H1 (cell line): Measurements from ENCODE around the gene THAP2. TPM values are rescaled to one million over a fixed set of nuclear protein-coding genes. Genes with fewer than 3 reads are reported as not detected.

Source experiments
- CTCF ChIA-PET: fragments of 300-600 bp; sonication (Branson Sonifier 250); formaldehyde crosslinking; loops from one replicate; lab custom pipeline; 2021; ENCODE audit not compliant: partially characterized antibody; lab: Charles Lee
- POLR2A ChIA-PET: fragments of 300-600 bp; sonication (Branson Sonifier 250); formaldehyde crosslinking; loops from one replicate; lab custom pipeline; 2021; ENCODE audit warnings: inconsistent platforms; ENCODE audit not compliant: partially characterized antibody; lab: Charles Lee
- DNase-seq, 2 experiments: peaks; one replicate each; pipeline versions ENCODE4 v3.0.0 to v3.0.0-alpha.2; 2010 to 2022; ENCODE audit warnings: low spot score in 2 of 2, low read depth in 1 of 2, mixed read lengths in 1 of 2
- FAIRE-seq: peaks from 2 replicates; lab custom pipeline; 2011; peaks lifted over from hg19 to GRCh38; lab: Jason Lieb, UNC
- H2AFZ ChIP-seq: 2 replicates; pipeline ENCODE4 v1.8.1; 2012; ENCODE audit warnings: low read length, inconsistent platforms
- H2AK5ac ChIP-seq: 2 replicates; pipeline ENCODE4 v1.6.1; 2013; ENCODE audit warnings: low read depth, low read length
- H2BK120ac ChIP-seq: replicated peaks from 2 replicates; pipeline ENCODE3; 2013; ENCODE audit warnings: low read depth, low read length, inconsistent platforms
- H2BK12ac ChIP-seq: 2 replicates; pipeline ENCODE4 v1.6.1; 2013; ENCODE audit warnings: low read depth, low read length
- H2BK15ac ChIP-seq: 2 replicates; pipeline ENCODE4 v1.6.1; 2013; ENCODE audit warnings: low read length
- H2BK20ac ChIP-seq: 2 replicates; pipeline ENCODE4 v1.6.1; 2013; ENCODE audit warnings: low read length
- H2BK5ac ChIP-seq: 2 replicates; pipeline ENCODE4 v1.6.1; 2013; ENCODE audit warnings: low read depth, low read length
- H3K14ac ChIP-seq: 2 replicates; pipeline ENCODE4 v1.6.1; 2013; ENCODE audit warnings: inconsistent platforms; ENCODE audit not compliant: insufficient read length
- H3K18ac ChIP-seq: 2 replicates; pipeline ENCODE4 v1.6.1; 2013; ENCODE audit warnings: low read length; ENCODE audit errors: extremely low read depth
- H3K23ac ChIP-seq: 2 replicates; pipeline ENCODE4 v1.6.1; 2013; ENCODE audit warnings: inconsistent platforms; ENCODE audit not compliant: insufficient read length
- H3K23me2 ChIP-seq: 2 replicates; pipeline ENCODE4 v1.6.1; 2013; ENCODE audit warnings: low read depth, low read length
- H3K27ac ChIP-seq: 2 replicates; pipeline ENCODE4 v1.6.1; 2011; ENCODE audit warnings: low read depth, low read length, inconsistent platforms
- H3K27me3 ChIP-seq, 4 experiments: replicated peaks in 1 of 4; 1 replicate in 1 of 4; 2 replicates in 3 of 4; pipeline versions ENCODE4 v1.6.1 to v1.8.1; 2011 to 2013; ENCODE audit warnings: low read length in 3 of 4, mild to moderate bottlenecking in 3 of 4, inconsistent platforms in 2 of 4, mixed read lengths in 2 of 4, moderate library complexity in 1 of 4; ENCODE audit not compliant: control insufficient read depth in 3 of 4, insufficient read depth in 3 of 4; ENCODE audit errors: extremely low read depth in 1 of 4
- H3K36me3 ChIP-seq, 4 experiments: 2 replicates each; pipeline versions ENCODE4 v1.6.1 to v1.8.1; 2011 to 2013; ENCODE audit warnings: mild to moderate bottlenecking in 4 of 4, low read length in 3 of 4, moderate library complexity in 2 of 4, control low read depth in 1 of 4, inconsistent platforms in 1 of 4; ENCODE audit not compliant: insufficient read depth in 4 of 4, control insufficient read depth in 2 of 4
- H3K4ac ChIP-seq: replicated peaks from 2 replicates; pipeline ENCODE3; 2013; ENCODE audit warnings: low read length, low read depth, mixed read lengths, inconsistent platforms; ENCODE audit not compliant: insufficient read length
- H3K4me1 ChIP-seq, 4 experiments: replicated peaks in 1 of 4; 1 replicate in 1 of 4; 2 replicates in 3 of 4; pipeline versions ENCODE4 v1.6.1 to v1.8.1; 2011 to 2013; ENCODE audit warnings: low read length in 3 of 4, inconsistent platforms in 2 of 4, mixed read lengths in 1 of 4; ENCODE audit not compliant: insufficient read depth in 4 of 4, control insufficient read depth in 3 of 4
- H3K4me2 ChIP-seq, 2 experiments: 2 replicates each; pipeline versions ENCODE4 v1.6.1 to v1.8.1; 2011 to 2013; ENCODE audit warnings: low read depth in 2 of 2, low read length in 2 of 2, control low read depth in 1 of 2, inconsistent platforms in 1 of 2, mild to moderate bottlenecking in 1 of 2; ENCODE audit not compliant: insufficient read depth in 1 of 2
- H3K4me3 ChIP-seq, 4 experiments: fragments of 200-600, 300-600 bp in 1 of 4; sonication (generic), shearing (Covaris generic), sonication (Bioruptor Twin) in 1 of 4; 2 replicates each; pipeline versions ENCODE4 v1.5.1 to v1.8.1; 2011 to 2016; ENCODE audit warnings: low read length in 4 of 4, low read depth in 3 of 4, control low read depth in 2 of 4, inconsistent platforms in 2 of 4, mild to moderate bottlenecking in 2 of 4, mixed read lengths in 1 of 4, moderate library complexity in 1 of 4; ENCODE audit not compliant: insufficient read depth in 2 of 4; ENCODE audit errors: extremely low read depth in 1 of 4
- H3K56ac ChIP-seq: replicated peaks from 2 replicates; pipeline ENCODE3; 2013; ENCODE audit warnings: low read depth, mild to moderate bottlenecking, mixed read lengths, low read length, inconsistent platforms; ENCODE audit not compliant: insufficient read length
- H3K79me1 ChIP-seq: 2 replicates; pipeline ENCODE4 v1.6.1; 2013; ENCODE audit warnings: low read depth, low read length, control low read depth
- H3K79me2 ChIP-seq, 2 experiments: 2 replicates each; pipeline versions ENCODE4 v1.6.1 to v1.8.1; 2012 to 2013; ENCODE audit warnings: low read length in 2 of 2, mild to moderate bottlenecking in 2 of 2, inconsistent platforms in 1 of 2; ENCODE audit not compliant: insufficient read depth in 2 of 2, control insufficient read depth in 1 of 2
- H3K9ac ChIP-seq, 4 experiments: replicated peaks in 1 of 4; 1 replicate in 1 of 4; 2 replicates in 3 of 4; pipeline versions ENCODE4 v1.6.1 to v1.8.1; 2011 to 2013; ENCODE audit warnings: low read depth in 3 of 4, low read length in 3 of 4, control low read depth in 2 of 4, mild to moderate bottlenecking in 2 of 4, moderate library complexity in 2 of 4, inconsistent platforms in 1 of 4; ENCODE audit errors: extremely low read depth in 1 of 4
- H3K9me3 ChIP-seq, 2 experiments: 2 replicates each; pipeline versions ENCODE4 v1.6.1 to v1.8.1; 2012 to 2013; ENCODE audit warnings: mild to moderate bottlenecking in 2 of 2, moderate library complexity in 2 of 2, control low read depth in 1 of 2, inconsistent platforms in 1 of 2, low read depth in 1 of 2, low read length in 1 of 2, mixed read lengths in 1 of 2; ENCODE audit not compliant: insufficient read depth in 2 of 2
- H4K20me1 ChIP-seq, 2 experiments: replicated peaks in 1 of 2; 2 replicates each; pipeline versions ENCODE3 to v1.8.1; 2011 to 2013; ENCODE audit warnings: inconsistent platforms in 2 of 2, low read length in 2 of 2, mild to moderate bottlenecking in 1 of 2; ENCODE audit not compliant: insufficient read depth in 2 of 2, control insufficient read depth in 1 of 2
- H4K5ac ChIP-seq: 2 replicates; pipeline ENCODE4 v1.6.1; 2013; ENCODE audit warnings: low read length, low read depth, mixed read lengths, inconsistent platforms; ENCODE audit not compliant: insufficient read length
- H4K8ac ChIP-seq: 2 replicates; pipeline ENCODE4 v1.8.0; 2013; ENCODE audit warnings: mild to moderate bottlenecking, moderate library complexity, low read length, inconsistent platforms; ENCODE audit not compliant: insufficient read depth; ENCODE audit errors: extremely low read depth
- H4K91ac ChIP-seq: replicated peaks from 2 replicates; pipeline ENCODE3; 2013; ENCODE audit warnings: low read length, mixed read lengths, inconsistent platforms; ENCODE audit not compliant: insufficient read length
- BACH1 ChIP-seq: IDR thresholded peaks from 2 replicates; pipeline ENCODE4 v1.6.1; 2012; ENCODE audit warnings: low read length, improper control_type of control experiment
- BCL11A ChIP-seq, 2 experiments: IDR thresholded peaks; one replicate each; pipeline ENCODE4 v1.6.1; 2011; ENCODE audit warnings: low read depth in 2 of 2, low read length in 2 of 2, mild to moderate bottlenecking in 2 of 2
- BRCA1 ChIP-seq: IDR thresholded peaks from 2 replicates; pipeline ENCODE4 v1.6.1; 2012; ENCODE audit warnings: low read depth, low read length, improper control_type of control experiment
- CEBPB ChIP-seq: IDR thresholded peaks from 2 replicates; pipeline ENCODE4 v1.6.1; 2012; ENCODE audit warnings: low read depth, low read length
- CHD1 ChIP-seq: IDR thresholded peaks from 2 replicates; pipeline ENCODE4 v1.6.1; 2012; ENCODE audit warnings: low read depth, low read length, improper control_type of control experiment
- KDM5A ChIP-seq: fragments of 200-600 bp; IDR thresholded peaks from 2 replicates; pipeline ENCODE4 v1.7.1; 2012; ENCODE audit warnings: mild to moderate bottlenecking, low read length, inconsistent platforms, mixed read lengths
- NANOG ChIP-seq: IDR thresholded peaks from 2 replicates; pipeline ENCODE4 v1.6.1; 2011; ENCODE audit warnings: low read length, low read depth, mild to moderate bottlenecking, inconsistent platforms; ENCODE audit not compliant: insufficient read depth, poor library complexity, severe bottlenecking
- POLR2AphosphoS5 ChIP-seq: IDR thresholded peaks from 2 replicates; pipeline ENCODE4 v1.6.1; 2011; ENCODE audit warnings: low read depth, low read length
- SAP30 ChIP-seq: fragments of 300-600 bp; sonication (generic); IDR thresholded peaks from 2 replicates; pipeline ENCODE4 v1.7.1; 2012; ENCODE audit warnings: low read length, moderate library complexity, mild to moderate bottlenecking, inconsistent platforms; ENCODE audit not compliant: insufficient read depth, insufficient replicate concordance
- TAF7 ChIP-seq: optimal IDR thresholded peaks from 2 replicates; pipeline ENCODE3; 2011; ENCODE audit warnings: low read depth, mild to moderate bottlenecking, inconsistent platforms, low read length, moderate library complexity, borderline replicate concordance
- TBP ChIP-seq: IDR thresholded peaks from 2 replicates; pipeline ENCODE4 v1.6.1; 2011; ENCODE audit warnings: low read depth, low read length, improper control_type of control experiment
- USF2 ChIP-seq: IDR thresholded peaks from 2 replicates; pipeline ENCODE4 v1.6.1; 2011; ENCODE audit warnings: low read length, improper control_type of control experiment
- YY1 ChIP-seq: IDR thresholded peaks from 2 replicates; pipeline ENCODE4 v1.6.1; 2011; ENCODE audit warnings: low read depth, mild to moderate bottlenecking, low read length
- ZNF274 ChIP-seq: IDR thresholded peaks from 2 replicates; pipeline ENCODE4 v1.7.0; 2012; ENCODE audit warnings: low read length, borderline replicate concordance; ENCODE audit errors: extremely low read depth
- WGBS, 2 experiments: shearing (Covaris generic) in 1 of 2; methylation state at CpG; one replicate each; pipeline versions ENCODE4 v1.1.6 to v1.1.7; 2013 to 2015; ENCODE audit warnings: low lambda C conversion rate in 2 of 2, mixed read lengths in 2 of 2, inconsistent platforms in 1 of 2, low coverage in 1 of 2, missing lambda C conversion rate in 1 of 2; ENCODE audit not compliant: insufficient replicate concordance in 2 of 2, insufficient coverage in 1 of 2, insufficient read length in 1 of 2; ENCODE audit errors: extremely low coverage in 1 of 2, missing lambda C conversion rate in 1 of 2; 5-methylcytosine and 5-hydroxymethylcytosine counted together
- polyA plus RNA-seq, 7 experiments: library from polyadenylated mRNA; depleted of rRNA in 3 of 7; stranded (reverse) in 5 of 7; unstranded in 2 of 7; fragments of >200 nt in 5 of 7; fragments of 200-250 nt in 2 of 7; gene quantifications; 1 replicate in 5 of 7; 2 replicates in 1 of 7; 4 replicates in 1 of 7; pipeline versions ENCODE4 v1.2.1 to v1.2.3, GENCODE V29; 2011 to 2013; ENCODE audit warnings: missing spikeins in 2 of 7, mixed read lengths in 2 of 7
- total RNA-seq: library from RNA; stranded (reverse); fragmentation: NEBNext Ultra II Directional; extraction: Animal tissue kit (Norgen Biotek cat#: 25700); gene quantifications from 2 replicates; pipeline ENCODE4 v1.2.1, GENCODE V29; 2021

THAP2 gene
- total and polyA plus RNA-seq, 2 of the 8 experiments (the other 6 are each of a cell fraction or from before 2014, with no cell fraction given), result 1.8 to 5.3 TPM

GRCh38 chr12:71726548-71726947 lies 62.4 kb downstream of the THAP2 start:
- WGBS, 2 experiments, result 85% methylated on average over 2 of the region's 2 CpGs; no CpG with 5 or more reads in 1 of the 2 experiments
- Histone ChIP-seq H4K5ac (no peak overlapping the region), H3K18ac (no peak overlapping the region), H3K27ac (no peak overlapping the region), H3K36me3 (no peaks in the 10 kb centered on the region), H2BK20ac (no peak overlapping the region), H3K14ac (no peak overlapping the region), H2BK120ac (no peak overlapping the region), H3K4ac (no peak overlapping the region), H3K56ac (no peak overlapping the region), H4K91ac (no peak overlapping the region), H2BK15ac (no peak overlapping the region), H3K79me2 (no peaks in the 10 kb centered on the region), H4K20me1 (no peaks in the 10 kb centered on the region), H2AFZ (no peak overlapping the region), H4K8ac (no peak overlapping the region), H3K27me3 (no peaks in the 10 kb centered on the region), H3K4me3 (no peak overlapping the region), H2BK5ac (no peak overlapping the region), H2AK5ac (no peak overlapping the region), H3K79me1 (no peaks in the 10 kb centered on the region), H3K4me1 (no peaks in the 10 kb centered on the region; a peak in 1 of 7 replicates), H3K9me3 (no peaks in the 10 kb centered on the region), H2BK12ac (no peak overlapping the region), H3K9ac (no peak overlapping the region), H3K23ac (no peak overlapping the region), H3K23me2 (no peaks in the 10 kb centered on the region), H3K4me2 (no peak overlapping the region)
- ChIA-PET CTCF (interaction anchor here (0.7 to 5.0 kb wide), 2 partner anchors 21 to 1607 kb away, joined by 3 to 24 read pairs; no protein-coding TSS in a partner anchor), POLR2A (interaction anchor here (0.6 to 1.2 kb wide), 2 partner anchors 40 to 512 kb away, joined by 3 to 4 read pairs; no protein-coding TSS in a partner anchor)
- DNase-seq (no peak), FAIRE-seq (no peak)
- TF ChIP-seq YY1 (no peak), BRCA1 (no peak), SAP30 (no peak), TAF7 (no peak), BACH1 (no peak), BCL11A (IDR thresholded peaks at IDR 0.05; ENCODE audit: low read depth in 2 of 2, low read length in 2 of 2) (no peak), CHD1 (no peak), CEBPB (no peak), ZNF274 (no peak), POLR2AphosphoS5 (no peak), USF2 (no peak), NANOG (no peak), TBP (no peak), KDM5A (no peak)
